Measurements from ENCODE around the gene EVL. TPM values are rescaled to one million over a fixed set of nuclear protein-coding genes. Genes with fewer than 3 reads are reported as not detected.

EVL gene
- total RNA-seq, 1 donor from 2014 or later: 6.1 TPM

- H3K4me3 ChIP-seq (ENCODE audit: low read depth, low read length): no peak overlapping the region
- FAIRE-seq (no peak), DNase-seq (ENCODE audit: low read depth) (no peak)
- H3K27me3 ChIP-seq (ENCODE audit: control insufficient read depth, insufficient read depth, low read length): no peaks in the 10 kb centered on the region
- H3K36me3 ChIP-seq (ENCODE audit: control insufficient read depth, insufficient read depth, low read length): no peaks in the 10 kb centered on the region
- TF ChIP-seq, protein P1, sequence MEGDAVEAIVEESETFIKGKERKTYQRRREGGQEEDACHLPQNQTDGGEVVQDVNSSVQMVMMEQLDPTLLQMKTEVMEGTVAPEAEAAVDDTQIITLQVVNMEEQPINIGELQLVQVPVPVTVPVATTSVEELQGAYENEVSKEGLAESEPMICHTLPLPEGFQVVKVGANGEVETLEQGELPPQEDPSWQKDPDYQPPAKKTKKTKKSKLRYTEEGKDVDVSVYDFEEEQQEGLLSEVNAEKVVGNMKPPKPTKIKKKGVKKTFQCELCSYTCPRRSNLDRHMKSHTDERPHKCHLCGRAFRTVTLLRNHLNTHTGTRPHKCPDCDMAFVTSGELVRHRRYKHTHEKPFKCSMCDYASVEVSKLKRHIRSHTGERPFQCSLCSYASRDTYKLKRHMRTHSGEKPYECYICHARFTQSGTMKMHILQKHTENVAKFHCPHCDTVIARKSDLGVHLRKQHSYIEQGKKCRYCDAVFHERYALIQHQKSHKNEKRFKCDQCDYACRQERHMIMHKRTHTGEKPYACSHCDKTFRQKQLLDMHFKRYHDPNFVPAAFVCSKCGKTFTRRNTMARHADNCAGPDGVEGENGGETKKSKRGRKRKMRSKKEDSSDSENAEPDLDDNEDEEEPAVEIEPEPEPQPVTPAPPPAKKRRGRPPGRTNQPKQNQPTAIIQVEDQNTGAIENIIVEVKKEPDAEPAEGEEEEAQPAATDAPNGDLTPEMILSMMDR (IDR thresholded peaks at IDR 0.05; ENCODE audit: insufficient read depth, low read length, severe bottlenecking): no peak
Measured at GRCh38 chr14:100073576-100074430, 8.6 kb downstream of the EVL start.

DNA sequence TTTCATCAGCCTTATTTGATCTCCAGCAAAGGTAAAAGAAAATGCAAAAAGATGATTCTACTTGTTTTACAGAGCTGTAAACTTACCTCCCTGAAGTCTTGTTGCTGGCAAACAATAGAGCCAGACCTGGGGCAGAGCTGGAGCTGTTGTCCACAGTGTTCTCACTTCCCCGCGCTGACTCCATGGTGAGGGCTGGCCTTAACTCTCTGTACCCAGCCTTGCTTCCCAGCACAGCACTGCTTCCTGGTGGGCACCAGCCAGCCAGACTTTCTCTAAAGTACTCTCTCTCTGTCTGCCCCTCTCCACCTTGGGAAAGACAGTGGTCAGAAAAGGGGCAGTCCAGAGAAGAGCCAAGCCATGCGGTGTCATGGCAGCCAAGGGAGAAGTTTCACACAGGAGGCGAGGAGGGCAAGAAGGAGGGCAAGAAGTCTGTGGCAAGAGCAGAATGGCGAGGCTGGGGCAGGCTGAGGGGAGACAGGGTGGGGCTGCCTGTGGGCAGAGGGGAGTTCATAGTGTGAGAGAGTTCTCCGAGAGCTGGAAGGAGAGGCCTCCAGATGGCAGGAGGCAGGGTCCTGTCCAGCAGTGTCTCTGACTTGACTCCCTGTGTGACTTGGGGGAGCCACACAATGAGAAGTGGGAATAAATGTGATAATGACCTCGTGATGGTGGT lies 9.3 kb downstream of the EVL start:
- Histone ChIP-seq H3K4me3 (ENCODE audit: low read depth, low read length) (no peak overlapping the region), H3K27me3 (ENCODE audit: control insufficient read depth, insufficient read depth, low read length) (no peaks in the 10 kb centered on the region), H3K36me3 (ENCODE audit: control insufficient read depth, insufficient read depth, low read length) (no peaks in the 10 kb centered on the region)
- TF ChIP-seq, protein P1 (IDR thresholded peaks at IDR 0.05; ENCODE audit: insufficient read depth, low read length, severe bottlenecking): no peak
- DNase-seq (ENCODE audit: low read depth): no peak
- no peak for FAIRE-seq

DNA sequence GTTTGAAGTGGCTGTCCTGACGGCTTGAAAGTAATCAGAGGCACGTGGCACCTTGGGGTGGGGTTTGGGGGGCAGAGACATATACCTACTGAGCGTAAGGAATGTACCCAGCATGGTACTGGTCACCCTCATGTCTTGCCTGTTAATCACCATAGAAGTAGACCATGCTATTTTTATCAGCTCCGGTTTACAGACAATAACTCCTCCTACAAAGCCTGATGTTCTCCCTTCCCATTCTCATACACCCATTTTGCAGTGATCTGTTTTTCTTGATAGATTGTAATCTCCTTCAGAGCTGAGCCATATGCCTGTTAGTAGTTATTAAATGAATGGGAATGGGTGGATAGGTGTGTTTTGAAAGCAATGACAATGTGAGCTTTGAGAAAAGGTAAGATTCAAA lies 10.5 kb downstream of the EVL start:
- no peaks in the 10 kb centered on the region for H3K36me3 ChIP-seq (ENCODE audit: control insufficient read depth, insufficient read depth, low read length)
- FAIRE-seq (no peak), DNase-seq (ENCODE audit: low read depth) (no peak)
- H3K27me3 ChIP-seq (ENCODE audit: control insufficient read depth, insufficient read depth, low read length): no peaks in the 10 kb centered on the region
- H3K4me3 ChIP-seq (ENCODE audit: low read depth, low read length): no peak overlapping the region
- TF ChIP-seq, protein P1 (IDR thresholded peaks at IDR 0.05; ENCODE audit: insufficient read depth, low read length, severe bottlenecking): no peak

- TF ChIP-seq, protein P1 (IDR thresholded peaks at IDR 0.05; ENCODE audit: insufficient read depth, low read length, severe bottlenecking): peak; percentile 27
- FAIRE-seq (no peak), DNase-seq (ENCODE audit: low read depth) (peak; percentile 19)
- no peaks in the 10 kb centered on the region for H3K27me3 ChIP-seq (ENCODE audit: control insufficient read depth, insufficient read depth, low read length)
- H3K4me3 ChIP-seq (ENCODE audit: low read depth, low read length): no peak overlapping the region
- H3K36me3 ChIP-seq (ENCODE audit: control insufficient read depth, insufficient read depth, low read length): no peaks in the 10 kb centered on the region
Measured at GRCh38 chr14:100076133-100076532, 10.9 kb downstream of the EVL start.

GRCh38 chr14:100076606-100077005 lies 11.4 kb downstream of the EVL start:
- H3K27me3 ChIP-seq (ENCODE audit: control insufficient read depth, insufficient read depth, low read length): no peaks in the 10 kb centered on the region
- no peak overlapping the region for H3K4me3 ChIP-seq (ENCODE audit: low read depth, low read length)
- TF ChIP-seq, protein P1 (IDR thresholded peaks at IDR 0.05; ENCODE audit: insufficient read depth, low read length, severe bottlenecking): no peak
- H3K36me3 ChIP-seq (ENCODE audit: control insufficient read depth, insufficient read depth, low read length): no peaks in the 10 kb centered on the region
- DNase-seq (ENCODE audit: low read depth) (peak; percentile 73), FAIRE-seq (no peak)
